ENCODE data around the gene SLTM.

GRCh38 chr15:58918239-58918638 lies 15.2 kb downstream of the SLTM start:
- no peak for TF ChIP-seq CTCF (IDR thresholded peaks at IDR 0.05; ENCODE audit: low read depth, low read length, poor library complexity, severe bottlenecking)
- no peak for TF ChIP-seq EZH2phosphoT487 (IDR thresholded peaks at IDR 0.05; ENCODE audit: borderline replicate concordance, low read length)

Data from DOHH2 (cell line).